Suprapubic skin (tissue), 4 donors: ENCODE measurements around the gene GALNT2.

ENCODE experiments used
- CTCF ChIP-seq, 2 donors: fragments of 200-600 bp in 1 of 2; fragments of 450-650 bp in 1 of 2; sonication (generic) in 1 of 2; IDR thresholded peaks; one replicate each; pipeline ENCODE4 v1.5.1; 2016 to 2019; ENCODE audit warnings: antibody characterized with exemption in 2 of 2, mild to moderate bottlenecking in 1 of 2, moderate library complexity in 1 of 2
- POLR2A ChIP-seq, 2 donors: fragments of 450-650 bp; IDR thresholded peaks; one replicate each; pipeline ENCODE4 v1.6.1; 2017; ENCODE audit warnings: antibody characterized with exemption in 2 of 2, mild to moderate bottlenecking in 2 of 2, moderate library complexity in 2 of 2
- POLR2AphosphoS5 ChIP-seq, 3 donors: sonication (generic); formaldehyde crosslinking; IDR thresholded peaks; one replicate each; pipeline ENCODE4 v1.6.1; 2017; ENCODE audit warnings: antibody characterized with exemption in 3 of 3

- TF ChIP-seq POLR2A (IDR thresholded peaks at IDR 0.05) (no peak), CTCF (IDR thresholded peaks at IDR 0.05) (no peak), POLR2AphosphoS5 (IDR thresholded peaks at IDR 0.05) (no peak)
Measured at GRCh38 chr1:230243583-230244353, 176.7 kb downstream of the GALNT2 start.
